GM12878 (cell line): ENCODE data around the gene IQCH. TPM values are rescaled to one million over a fixed set of nuclear protein-coding genes. Genes with fewer than 3 reads are reported as not detected.

Source experiments
- ATAC-seq: fragments of 200-7000 bp; cut with Tn5 transposase; 3 replicates; pipeline ENCODE4 v1.9.1; 2020; ENCODE audit warnings: mild to moderate bottlenecking, moderate library complexity
- BruUV-seq: library from RNA; stranded (reverse); fragments of 400-500 nt; replicated peaks from 2 replicates; lab custom pipeline; 2021; lab: Mats Ljungman, UMichigan
- CTCF ChIA-PET: fragments of 300-600 bp; sonication (Branson Sonifier 250); formaldehyde crosslinking; extraction: SDS; loops from one replicate; lab custom pipeline; 2021; ENCODE audit warnings: inconsistent platforms; lab: Yijun Ruan, JAX
- POLR2A ChIA-PET: fragments of 350-600 bp; formaldehyde crosslinking; extraction: SDS; loops from one replicate; lab custom pipeline; 2021; ENCODE audit warnings: inconsistent platforms; lab: Charles Lee
- RAD21 ChIA-PET: fragments of 300-600 bp; sonication (Branson Sonifier 250); formaldehyde crosslinking; loops from one replicate; lab custom pipeline; 2023; ENCODE audit warnings: antibody characterized with exemption; ENCODE audit not compliant: unreplicated experiment; lab: Charles Lee
- SMC1A ChIA-PET: fragments of 300-600 bp; sonication (Branson Sonifier 250); formaldehyde crosslinking; loops from one replicate; lab custom pipeline; 2023; ENCODE audit not compliant: unreplicated experiment, uncharacterized antibody; lab: Charles Lee
- DNase-seq: peaks from one replicate; pipeline ENCODE4 v3.0.0-alpha.2; 2011; ENCODE audit warnings: low read depth, low spot score
- FAIRE-seq: peaks from 3 replicates; lab custom pipeline; 2011; peaks lifted over from hg19 to GRCh38; lab: Jason Lieb, UNC
- H2AFZ ChIP-seq: 2 replicates; pipeline ENCODE4 v1.6.0; 2011; ENCODE audit warnings: low read depth, low read length, control low read depth; ENCODE audit not compliant: control insufficient read depth
- H3K27ac ChIP-seq: 2 replicates; pipeline ENCODE4 v1.5.1; 2011; ENCODE audit warnings: control low read depth; ENCODE audit not compliant: control insufficient read depth, insufficient read depth
- H3K27me3 ChIP-seq, 2 experiments: replicated peaks in 1 of 2; 2 replicates each; pipeline versions ENCODE4 v1.6.0 to v1.6.1; 2011; ENCODE audit warnings: low read length in 1 of 2; ENCODE audit not compliant: control insufficient read depth in 2 of 2, insufficient read depth in 2 of 2
- H3K36me3 ChIP-seq, 2 experiments: 2 replicates each; pipeline ENCODE4 v1.5.1; 2011; ENCODE audit warnings: low read length in 1 of 2; ENCODE audit not compliant: control insufficient read depth in 2 of 2, insufficient read depth in 2 of 2
- H3K4me1 ChIP-seq: 2 replicates; pipeline ENCODE4 v1.6.1; 2011; ENCODE audit warnings: mild to moderate bottlenecking, low read length, moderate library complexity, mixed read lengths; ENCODE audit not compliant: control insufficient read depth, insufficient read depth
- H3K4me2 ChIP-seq: 2 replicates; pipeline ENCODE4 v1.6.0; 2011; ENCODE audit warnings: control low read depth; ENCODE audit not compliant: control insufficient read depth, insufficient read depth
- H3K4me3 ChIP-seq: fragments of 200-600 bp; sonication (generic); 2 replicates; pipeline ENCODE4 v1.5.1; 2016
- H3K79me2 ChIP-seq: 2 replicates; pipeline ENCODE4 v1.6.0; 2011; ENCODE audit warnings: low read length; ENCODE audit not compliant: control insufficient read depth, insufficient read depth
- H3K9ac ChIP-seq: 2 replicates; pipeline ENCODE4 v1.8.0; 2011; ENCODE audit warnings: low read length, control low read depth, mixed read lengths; ENCODE audit not compliant: control insufficient read depth, insufficient read depth
- H3K9me3 ChIP-seq: replicated peaks from 3 replicates; pipeline ENCODE4 v1.5.1; 2011; ENCODE audit warnings: mild to moderate bottlenecking, low read length; ENCODE audit not compliant: control insufficient read depth, insufficient read depth
- H4K20me1 ChIP-seq: 2 replicates; pipeline ENCODE4 v1.6.0; 2011; ENCODE audit not compliant: control insufficient read depth, insufficient read depth
- ASH2L ChIP-seq: fragments of 300-600, 200-600 bp; sonication (generic); IDR thresholded peaks from 2 replicates; pipeline ENCODE4 v1.6.1; 2017; ENCODE audit warnings: low read depth, mild to moderate bottlenecking, borderline replicate concordance
- CREM ChIP-seq: IDR thresholded peaks from 2 replicates; pipeline ENCODE4 v1.6.1; 2014; ENCODE audit warnings: antibody characterized with exemption, low read depth
- ETV6 ChIP-seq, 2 experiments: fragments of 450-650 bp in 1 of 2; IDR thresholded peaks in 1 of 2; conservative IDR thresholded peaks in 1 of 2; 2 replicates each; pipeline ENCODE4 v1.6.1; 2014; ENCODE audit warnings: antibody characterized with exemption in 1 of 2, borderline replicate concordance in 1 of 2, low read depth in 1 of 2, mild to moderate bottlenecking in 1 of 2, moderate library complexity in 1 of 2
- HDAC2 ChIP-seq: fragments of 200-600 bp; sonication (generic); IDR thresholded peaks from 2 replicates; pipeline ENCODE4 v1.6.1; 2017
- IKZF2 ChIP-seq, 2 experiments: fragments of 450-650 bp; IDR thresholded peaks; 2 replicates each; pipeline ENCODE4 v1.6.1; 2017; ENCODE audit warnings: mild to moderate bottlenecking in 2 of 2, moderate library complexity in 2 of 2
- MEF2B ChIP-seq: fragments of 450-650 bp; IDR thresholded peaks from 2 replicates; pipeline ENCODE4 v1.6.1; 2018; ENCODE audit warnings: mild to moderate bottlenecking, moderate library complexity; ENCODE audit not compliant: partially characterized antibody, poor library complexity, severe bottlenecking
- NBN ChIP-seq: fragments of 450-650 bp; IDR thresholded peaks from 2 replicates; pipeline ENCODE4 v1.6.1; 2016
- PAX5 ChIP-seq: IDR thresholded peaks from 2 replicates; pipeline ENCODE4 v1.6.1; 2011; ENCODE audit warnings: low read depth, low read length, borderline replicate concordance
- RUNX3 ChIP-seq: IDR thresholded peaks from 2 replicates; pipeline ENCODE4 v1.6.1; 2012; ENCODE audit warnings: low read length, inconsistent platforms
- SREBF1 ChIP-seq: IDR thresholded peaks from 2 replicates; pipeline ENCODE4 v1.6.1; 2012; ENCODE audit warnings: mild to moderate bottlenecking, low read length
- SREBF2 ChIP-seq: IDR thresholded peaks from 2 replicates; pipeline ENCODE4 v1.6.1; 2012; ENCODE audit warnings: mild to moderate bottlenecking, low read length
- STAT3 ChIP-seq: IDR thresholded peaks from 2 replicates; pipeline ENCODE4 v1.6.1; 2011; ENCODE audit warnings: low read depth, low read length, improper control_type of control experiment
- TAF1 ChIP-seq: IDR thresholded peaks from 2 replicates; pipeline ENCODE4 v1.6.1; 2011; ENCODE audit warnings: mild to moderate bottlenecking, low read depth, low read length, borderline replicate concordance
- WRNIP1 ChIP-seq: IDR thresholded peaks from 2 replicates; pipeline ENCODE4 v1.6.1; 2011; ENCODE audit warnings: low read depth, low read length, improper control_type of control experiment, borderline replicate concordance
- ZNF24 ChIP-seq: fragments of 450-650 bp; IDR thresholded peaks from 2 replicates; pipeline ENCODE4 v1.6.1; 2017; ENCODE audit warnings: antibody characterized with exemption, mild to moderate bottlenecking
- WGBS: methylation state at CpG from one replicate; pipeline ENCODE4 v1.1.6; 2016; ENCODE audit warnings: low lambda C conversion rate; ENCODE audit not compliant: insufficient replicate concordance, insufficient coverage; ENCODE audit errors: missing lambda C conversion rate; 5-methylcytosine and 5-hydroxymethylcytosine counted together
- in situ Hi-C: fragments of 300-500 bp; cut with MboI; formaldehyde crosslinking; loops from 9 replicates; pipeline ENCODE4 v1.14.3; 2018; ENCODE audit warnings: mixed read lengths
- intact Hi-C: fragments of 100-400 bp; cut with micrococcal nuclease; formaldehyde crosslinking; loops from one replicate; pipeline ENCODE4 v1.14.2; 2022; ENCODE audit not compliant: unreplicated experiment
- polyA plus RNA-seq, 11 experiments: library from polyadenylated mRNA; depleted of rRNA in 4 of 11; unstranded in 6 of 11; stranded (reverse) in 5 of 11; fragments of >200 nt; fragmentation: Nextera tagmentation in 4 of 11; fragmentation: Illumina TruSeq in 1 of 11; extraction: Ambion mirVana in 4 of 11; extraction: Trizol in 1 of 11; gene quantifications; 1 replicate in 1 of 11; 2 replicates in 10 of 11; pipeline versions ENCODE4 v1.2.1 to v1.2.3, GENCODE V29; 2011 to 2016; ENCODE audit warnings: inconsistent platforms in 2 of 11, missing spikeins in 2 of 11, low read depth in 1 of 11
- total RNA-seq, 4 experiments: library from RNA; depleted of rRNA in 3 of 4; stranded (reverse); fragments of >200 nt in 3 of 4; fragmentation: Illumina TruSeq in 1 of 4; extraction: Trizol in 1 of 4; gene quantifications; 2 replicates each; pipeline versions ENCODE4 v1.2.1 to v1.2.3, GENCODE V29; 2013 to 2021
- TF ChIP-seq, protein P1 (sequence below): fragments of 450-650 bp; IDR thresholded peaks from 2 replicates; pipeline ENCODE4 v1.6.1; 2017; ENCODE audit warnings: mild to moderate bottlenecking, moderate library complexity

Gene IQCH
- total and polyA plus RNA-seq, 10 of the 15 experiments (the other 5 are each of a cell fraction or from before 2014, with no cell fraction given), result 0.29 to 1.3 (median 0.99) TPM

DNA sequence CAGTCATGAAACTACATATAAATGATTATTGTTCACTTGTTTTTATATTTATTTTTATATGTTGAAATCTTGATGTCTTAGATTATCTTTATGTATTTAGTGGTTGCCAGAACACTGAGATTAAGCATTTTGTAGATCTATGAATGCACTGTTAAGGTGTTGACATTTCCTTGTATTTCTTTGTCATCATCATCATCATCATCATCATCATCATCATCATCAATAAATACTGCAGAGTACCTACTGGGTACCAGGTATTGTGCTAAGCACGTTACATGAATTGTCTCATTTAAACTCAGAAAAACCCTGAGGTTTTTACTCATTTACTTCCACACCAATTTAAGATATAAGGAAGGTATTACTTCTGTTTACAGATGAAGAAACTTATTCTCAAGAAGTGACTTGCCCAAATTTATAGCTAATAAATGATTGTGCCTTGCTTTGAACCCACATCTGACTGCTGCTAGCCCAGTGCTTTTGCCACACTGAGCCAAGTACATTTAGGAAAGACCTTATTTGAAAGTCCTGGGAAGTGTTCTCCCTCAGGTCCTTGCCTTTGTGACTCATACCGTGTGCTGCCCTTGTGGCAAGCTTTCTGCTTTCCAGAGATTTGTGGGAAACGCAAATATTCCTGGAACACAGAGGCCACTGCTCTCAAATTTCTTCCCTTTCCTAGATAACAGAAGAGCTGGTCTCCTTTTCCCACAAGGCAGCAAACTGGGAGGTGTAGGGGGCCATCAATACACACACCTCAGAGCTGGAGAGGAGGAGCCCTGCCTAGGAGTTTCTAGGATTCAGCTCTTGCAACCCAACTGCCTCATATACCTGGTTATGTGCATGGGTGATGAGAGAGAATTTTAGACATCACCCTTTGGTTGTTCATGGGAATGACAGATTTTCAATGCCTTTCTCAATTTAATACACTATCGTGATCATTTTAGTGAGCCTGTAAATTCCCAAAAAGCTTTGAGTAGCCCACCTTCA, 150.9 kb downstream of the IQCH start:
- ATAC-seq, result no peak
- H3K4me1 ChIP-seq, result no peaks in the 10 kb centered on the region
- no peak for TF ChIP-seq RUNX3
- no peak for TF ChIP-seq ZNF24
- TF ChIP-seq CREM, result no peak
- no peak for TF ChIP-seq WRNIP1
- no peak for TF ChIP-seq HDAC2
- TF ChIP-seq SREBF1, result no peak
- no peak for TF ChIP-seq NBN
- no peak for TF ChIP-seq PAX5
- TF ChIP-seq ASH2L, result no peak
- no peak for TF ChIP-seq SREBF2
- TF ChIP-seq MEF2B, result no peak
- TF ChIP-seq STAT3, result no peak
- TF ChIP-seq ETV6 (conservative IDR thresholded peaks at IDR 0.05 in 1 of 2, IDR thresholded peaks at IDR 0.05 in 1 of 2; ENCODE audit: borderline replicate concordance in 1 of 2, low read depth in 1 of 2), result no peak
- TF ChIP-seq IKZF2 (IDR thresholded peaks at IDR 0.05), result no peak
- TF ChIP-seq, protein P1, sequence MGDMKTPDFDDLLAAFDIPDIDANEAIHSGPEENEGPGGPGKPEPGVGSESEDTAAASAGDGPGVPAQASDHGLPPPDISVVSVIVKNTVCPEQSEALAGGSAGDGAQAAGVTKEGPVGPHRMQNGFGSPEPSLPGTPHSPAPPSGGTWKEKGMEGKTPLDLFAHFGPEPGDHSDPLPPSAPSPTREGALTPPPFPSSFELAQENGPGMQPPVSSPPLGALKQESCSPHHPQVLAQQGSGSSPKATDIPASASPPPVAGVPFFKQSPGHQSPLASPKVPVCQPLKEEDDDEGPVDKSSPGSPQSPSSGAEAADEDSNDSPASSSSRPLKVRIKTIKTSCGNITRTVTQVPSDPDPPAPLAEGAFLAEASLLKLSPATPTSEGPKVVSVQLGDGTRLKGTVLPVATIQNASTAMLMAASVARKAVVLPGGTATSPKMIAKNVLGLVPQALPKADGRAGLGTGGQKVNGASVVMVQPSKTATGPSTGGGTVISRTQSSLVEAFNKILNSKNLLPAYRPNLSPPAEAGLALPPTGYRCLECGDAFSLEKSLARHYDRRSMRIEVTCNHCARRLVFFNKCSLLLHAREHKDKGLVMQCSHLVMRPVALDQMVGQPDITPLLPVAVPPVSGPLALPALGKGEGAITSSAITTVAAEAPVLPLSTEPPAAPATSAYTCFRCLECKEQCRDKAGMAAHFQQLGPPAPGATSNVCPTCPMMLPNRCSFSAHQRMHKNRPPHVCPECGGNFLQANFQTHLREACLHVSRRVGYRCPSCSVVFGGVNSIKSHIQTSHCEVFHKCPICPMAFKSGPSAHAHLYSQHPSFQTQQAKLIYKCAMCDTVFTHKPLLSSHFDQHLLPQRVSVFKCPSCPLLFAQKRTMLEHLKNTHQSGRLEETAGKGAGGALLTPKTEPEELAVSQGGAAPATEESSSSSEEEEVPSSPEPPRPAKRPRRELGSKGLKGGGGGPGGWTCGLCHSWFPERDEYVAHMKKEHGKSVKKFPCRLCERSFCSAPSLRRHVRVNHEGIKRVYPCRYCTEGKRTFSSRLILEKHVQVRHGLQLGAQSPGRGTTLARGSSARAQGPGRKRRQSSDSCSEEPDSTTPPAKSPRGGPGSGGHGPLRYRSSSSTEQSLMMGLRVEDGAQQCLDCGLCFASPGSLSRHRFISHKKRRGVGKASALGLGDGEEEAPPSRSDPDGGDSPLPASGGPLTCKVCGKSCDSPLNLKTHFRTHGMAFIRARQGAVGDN, result no peak
- no peak for TF ChIP-seq TAF1
- no peaks in the 10 kb centered on the region for H3K79me2 ChIP-seq
- H3K4me2 ChIP-seq, result no peak overlapping the region
- ChIA-PET RAD21 (no interaction called here), CTCF (no interaction called here), POLR2A (no interaction called here), SMC1A (interaction anchor here (1.5 kb wide), 1 partner anchor 9 kb away, joined by 3 read pairs; no protein-coding TSS in a partner anchor)
- intact Hi-C loops, result no loop called here
- no peaks in the 10 kb centered on the region; a peak in 1 of 4 replicates for H3K27me3 ChIP-seq
- BruUV-seq, result no TSS peak
- no peak overlapping the region for H3K27ac ChIP-seq
- WGBS, result 64% methylated on average over 4 of the region's 4 CpGs
- no peaks in the 10 kb centered on the region for H3K9me3 ChIP-seq
- no peak for FAIRE-seq
- in situ Hi-C loops, result no loop called here
- H3K9ac ChIP-seq, result no peak overlapping the region
- no peak for DNase-seq
- no peaks in the 10 kb centered on the region for H3K36me3 ChIP-seq
- no peaks in the 10 kb centered on the region for H4K20me1 ChIP-seq
- no peak overlapping the region for H3K4me3 ChIP-seq
- no peak overlapping the region for H2AFZ ChIP-seq
